OCI-LY1 (cell line): ENCODE data around the gene UNC13C.

Experiments used
- H2AFZ ChIP-seq: fragments of 200-600 bp; sonication (generic), shearing (Covaris generic); 2 replicates; pipeline ENCODE4 v1.6.0; 2014; ENCODE audit warnings: antibody characterized with exemption, mild to moderate bottlenecking, low read length
- H3F3A ChIP-seq: fragments of 200-600 bp; sonication (generic), shearing (Covaris generic); 2 replicates; pipeline ENCODE4 v1.6.0; 2014; ENCODE audit warnings: mild to moderate bottlenecking, antibody characterized with exemption, low read length, moderate library complexity; ENCODE audit not compliant: insufficient read depth
- H3K27ac ChIP-seq: fragments of 200-600 bp; sonication (generic); 2 replicates; pipeline ENCODE4 v1.5.1; 2014; ENCODE audit warnings: low read length, mixed run types, mild to moderate bottlenecking, low read depth; ENCODE audit not compliant: poor library complexity, severe bottlenecking
- H3K27me3 ChIP-seq: fragments of 200-600 bp; sonication (generic); 2 replicates; pipeline ENCODE4 v1.6.0; 2014; ENCODE audit warnings: antibody characterized with exemption, mild to moderate bottlenecking, low read length, moderate library complexity; ENCODE audit not compliant: insufficient read depth
- H3K36me3 ChIP-seq: fragments of 200-600 bp; sonication (generic); 2 replicates; pipeline ENCODE4 v1.6.1; 2014; ENCODE audit warnings: mild to moderate bottlenecking, antibody characterized with exemption, low read length, moderate library complexity, mixed read lengths; ENCODE audit not compliant: insufficient read depth
- H3K4me1 ChIP-seq: fragments of 200-600 bp; sonication (generic); 2 replicates; pipeline ENCODE4 v1.5.1; 2014; ENCODE audit warnings: mild to moderate bottlenecking, low read length, moderate library complexity; ENCODE audit not compliant: insufficient read depth, severe bottlenecking
- H3K4me2 ChIP-seq: fragments of 200-600 bp; sonication (generic), shearing (Covaris generic); 2 replicates; pipeline ENCODE4 v1.6.1; 2014; ENCODE audit warnings: low read length
- H3K4me3 ChIP-seq: fragments of 200-600 bp; sonication (generic); 2 replicates; pipeline ENCODE4 v1.5.1; 2014; ENCODE audit warnings: low read length, low read depth, mild to moderate bottlenecking, mixed read lengths; ENCODE audit not compliant: poor library complexity, severe bottlenecking
- H3K79me2 ChIP-seq: fragments of 200-600 bp; shearing (Covaris generic); 2 replicates; pipeline ENCODE4 v1.6.1; 2016; ENCODE audit warnings: mixed run types, low read length, mixed read lengths; ENCODE audit not compliant: insufficient read depth
- H3K9ac ChIP-seq: fragments of 200-600 bp; sonication (generic), shearing (Covaris generic); 2 replicates; pipeline ENCODE4 v1.6.1; 2014; ENCODE audit warnings: mild to moderate bottlenecking, low read length, mixed read lengths
- H3K9me2 ChIP-seq: fragments of 200-600 bp; sonication (generic), shearing (Covaris generic); 2 replicates; pipeline ENCODE4 v1.6.1; 2014; ENCODE audit warnings: low read depth, mild to moderate bottlenecking, low read length, mixed read lengths
- H3K9me3 ChIP-seq: fragments of 200-600 bp; shearing (Covaris generic); 2 replicates; pipeline ENCODE4 v1.6.1; 2014; ENCODE audit warnings: low read length, mixed read lengths
- H4K20me1 ChIP-seq: fragments of 200-600 bp; sonication (generic), shearing (Covaris generic); 2 replicates; pipeline ENCODE4 v1.6.0; 2016; ENCODE audit warnings: mild to moderate bottlenecking, low read length; ENCODE audit not compliant: insufficient read depth
- EZH2 ChIP-seq: fragments of 200-600 bp; sonication (generic), shearing (Covaris generic); IDR thresholded peaks from 2 replicates; pipeline ENCODE4 v1.8.0; 2017; ENCODE audit warnings: borderline replicate concordance, mixed run types, mild to moderate bottlenecking, antibody characterized with exemption, low read length, moderate library complexity, mixed read lengths
- TF ChIP-seq, protein P1 (sequence below): fragments of 200-600 bp; sonication (generic), shearing (Covaris generic); IDR thresholded peaks from 2 replicates; pipeline ENCODE4 v1.5.1; 2017; ENCODE audit warnings: mild to moderate bottlenecking, antibody characterized with exemption, low read length, moderate library complexity, mixed read lengths

UNC13C gene

DNA sequence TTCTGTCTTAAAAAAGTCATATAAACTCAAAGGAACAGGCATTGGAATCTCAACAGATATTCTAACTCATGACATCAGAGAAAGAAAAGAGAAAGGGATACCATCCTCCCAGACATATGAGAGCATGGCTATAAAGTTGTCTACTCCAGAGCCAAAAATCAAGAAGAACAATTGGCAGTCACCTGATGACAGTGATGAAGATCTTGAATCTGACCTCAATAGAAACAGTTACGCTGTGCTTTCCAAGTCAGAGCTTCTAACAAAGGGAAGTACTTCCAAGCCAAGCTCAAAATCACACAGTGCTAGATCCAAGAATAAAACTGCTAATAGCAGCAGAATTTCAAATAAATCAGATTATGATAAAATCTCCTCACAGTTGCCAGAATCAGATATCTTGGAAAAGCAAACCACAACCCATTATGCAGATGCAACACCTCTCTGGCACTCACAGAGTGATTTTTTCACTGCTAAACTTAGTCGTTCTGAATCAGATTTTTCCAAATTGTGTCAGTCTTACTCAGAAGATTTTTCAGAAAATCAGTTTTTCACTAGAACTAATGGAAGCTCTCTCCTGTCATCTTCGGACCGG, 35.9 kb downstream of the UNC13C start:
- Histone ChIP-seq H4K20me1 (no peaks in the 10 kb centered on the region), H3K36me3 (no peaks in the 10 kb centered on the region), H3K9me2 (no peaks in the 10 kb centered on the region), H3K4me1 (no peaks in the 10 kb centered on the region), H3K27ac (no peak overlapping the region), H3K27me3 (no peaks in the 10 kb centered on the region), H3K79me2 (no peaks in the 10 kb centered on the region), H3K9ac (no peak overlapping the region), H3K9me3 (no peaks in the 10 kb centered on the region), H3K4me3 (no peak overlapping the region), H3F3A (no peaks in the 10 kb centered on the region), H3K4me2 (no peak overlapping the region), H2AFZ (no peak overlapping the region)
- TF ChIP-seq EZH2 = no peak
- TF ChIP-seq, protein P1, sequence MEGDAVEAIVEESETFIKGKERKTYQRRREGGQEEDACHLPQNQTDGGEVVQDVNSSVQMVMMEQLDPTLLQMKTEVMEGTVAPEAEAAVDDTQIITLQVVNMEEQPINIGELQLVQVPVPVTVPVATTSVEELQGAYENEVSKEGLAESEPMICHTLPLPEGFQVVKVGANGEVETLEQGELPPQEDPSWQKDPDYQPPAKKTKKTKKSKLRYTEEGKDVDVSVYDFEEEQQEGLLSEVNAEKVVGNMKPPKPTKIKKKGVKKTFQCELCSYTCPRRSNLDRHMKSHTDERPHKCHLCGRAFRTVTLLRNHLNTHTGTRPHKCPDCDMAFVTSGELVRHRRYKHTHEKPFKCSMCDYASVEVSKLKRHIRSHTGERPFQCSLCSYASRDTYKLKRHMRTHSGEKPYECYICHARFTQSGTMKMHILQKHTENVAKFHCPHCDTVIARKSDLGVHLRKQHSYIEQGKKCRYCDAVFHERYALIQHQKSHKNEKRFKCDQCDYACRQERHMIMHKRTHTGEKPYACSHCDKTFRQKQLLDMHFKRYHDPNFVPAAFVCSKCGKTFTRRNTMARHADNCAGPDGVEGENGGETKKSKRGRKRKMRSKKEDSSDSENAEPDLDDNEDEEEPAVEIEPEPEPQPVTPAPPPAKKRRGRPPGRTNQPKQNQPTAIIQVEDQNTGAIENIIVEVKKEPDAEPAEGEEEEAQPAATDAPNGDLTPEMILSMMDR = no peak

GRCh38 chr15:54017251-54017650, 39.0 kb downstream of the UNC13C start:
- H3K9me2 ChIP-seq = no peaks in the 10 kb centered on the region
- H3K4me2 ChIP-seq = no peak overlapping the region
- no peak overlapping the region for H3K9ac ChIP-seq
- no peak overlapping the region for H2AFZ ChIP-seq
- H3K27ac ChIP-seq = no peak overlapping the region
- 0 out of 2 replicates have a peak, but pooled peaks cover 4% of the 10 kb centered on the region for H3K9me3 ChIP-seq
- TF ChIP-seq, protein P1 = no peak
- no peak for TF ChIP-seq EZH2
- H4K20me1 ChIP-seq = no peaks in the 10 kb centered on the region
- H3K4me1 ChIP-seq = no peaks in the 10 kb centered on the region
- H3K4me3 ChIP-seq = no peak overlapping the region
- no peaks in the 10 kb centered on the region for H3K79me2 ChIP-seq
- no peaks in the 10 kb centered on the region for H3K36me3 ChIP-seq
- H3F3A ChIP-seq = no peaks in the 10 kb centered on the region
- no peaks in the 10 kb centered on the region for H3K27me3 ChIP-seq

- Histone ChIP-seq H3K79me2 (no peaks in the 10 kb centered on the region), H3K9me3 (0 out of 2 replicates have a peak, but pooled peaks cover 4% of the 10 kb centered on the region), H3K4me3 (no peak overlapping the region), H3K4me1 (no peaks in the 10 kb centered on the region), H3K36me3 (no peaks in the 10 kb centered on the region), H4K20me1 (no peaks in the 10 kb centered on the region), H3K9ac (no peak overlapping the region), H3K9me2 (no peaks in the 10 kb centered on the region), H3K4me2 (no peak overlapping the region), H3K27me3 (no peaks in the 10 kb centered on the region), H2AFZ (no peak overlapping the region), H3K27ac (no peak overlapping the region), H3F3A (no peaks in the 10 kb centered on the region)
- no peak for TF ChIP-seq EZH2
- TF ChIP-seq, protein P1 = no peak
Measured at GRCh38 chr15:54017959-54018358, 39.7 kb downstream of the UNC13C start.
